NT2/D1 (cell line): ENCODE data around the gene OR4B1.

ENCODE experiments used
- YY1 ChIP-seq: IDR thresholded peaks from 2 replicates; pipeline ENCODE4 v1.6.1; 2011; ENCODE audit not compliant: insufficient read length, insufficient read depth
- ZNF274 ChIP-seq: IDR thresholded peaks from 2 replicates; pipeline ENCODE4 v1.6.1; 2011; ENCODE audit warnings: mild to moderate bottlenecking, low read depth, low read length

- no peak for TF ChIP-seq ZNF274
- no peak for TF ChIP-seq YY1
Measured at GRCh38 chr11:48210052-48210451, 6.6 kb upstream of the OR4B1 start.
